Peyer's patch (tissue), 4 donors: ENCODE data around the gene AP2B1. TPM values are rescaled to one million over a fixed set of nuclear protein-coding genes. Genes with fewer than 3 reads are reported as not detected.

ENCODE experiments used
- DNase-seq, 3 donors: peaks; one replicate each; pipeline ENCODE4 v3.0.0-alpha.2; 2017 to 2019
- H3K27ac ChIP-seq, 4 donors: fragments of 200-600 bp; sonication (generic); one replicate each; pipeline ENCODE4 v1.5.1; 2016 to 2019
- H3K27me3 ChIP-seq, 2 donors: fragments of 200-600 bp; sonication (generic); one replicate each; pipeline ENCODE4 v1.5.1; 2019
- H3K36me3 ChIP-seq, 3 donors: fragments of 200-600 bp; sonication (generic); one replicate each; pipeline ENCODE4 v1.5.1; 2016 to 2019
- H3K4me1 ChIP-seq, 4 donors: fragments of 200-600 bp; sonication (generic); one replicate each; pipeline ENCODE4 v1.5.1; 2016 to 2019
- H3K4me3 ChIP-seq, 4 donors: fragments of 200-600 bp; sonication (generic); 1 replicate in 3 of 4; 2 replicates in 1 of 4; pipeline ENCODE4 v1.5.1; 2016 to 2019; ENCODE audit warnings: mild to moderate bottlenecking in 1 of 4
- H3K9me3 ChIP-seq, 4 donors: fragments of 200-600 bp; sonication (generic); one replicate each; pipeline ENCODE4 v1.5.1; 2016 to 2019; ENCODE audit warnings: mild to moderate bottlenecking in 1 of 4
- POLR2A ChIP-seq, 2 donors: fragments of 450-650 bp; IDR thresholded peaks; one replicate each; pipeline ENCODE4 v1.5.1; 2017; ENCODE audit warnings: antibody characterized with exemption in 2 of 2, mild to moderate bottlenecking in 2 of 2, moderate library complexity in 2 of 2
- total RNA-seq, 4 donors: library from RNA; depleted of rRNA; stranded (reverse); fragments of >200 nt; gene quantifications; one replicate each; pipeline ENCODE4 v1.1.0, GENCODE V29; 2016
- TF ChIP-seq, protein P1 (sequence below), 6 experiments: fragments of 450-650 bp in 4 of 6; fragments of 200-600 bp in 2 of 6; sonication (generic) in 1 of 6; IDR thresholded peaks; one replicate each; pipeline ENCODE4 v1.5.1; 2017 to 2019; ENCODE audit warnings: antibody characterized with exemption in 6 of 6, mild to moderate bottlenecking in 3 of 6, moderate library complexity in 1 of 6

AP2B1 gene
- total RNA-seq, 4 donors from 2014 or later = 46.2 to 75.3 (median 66.6) TPM

DNA sequence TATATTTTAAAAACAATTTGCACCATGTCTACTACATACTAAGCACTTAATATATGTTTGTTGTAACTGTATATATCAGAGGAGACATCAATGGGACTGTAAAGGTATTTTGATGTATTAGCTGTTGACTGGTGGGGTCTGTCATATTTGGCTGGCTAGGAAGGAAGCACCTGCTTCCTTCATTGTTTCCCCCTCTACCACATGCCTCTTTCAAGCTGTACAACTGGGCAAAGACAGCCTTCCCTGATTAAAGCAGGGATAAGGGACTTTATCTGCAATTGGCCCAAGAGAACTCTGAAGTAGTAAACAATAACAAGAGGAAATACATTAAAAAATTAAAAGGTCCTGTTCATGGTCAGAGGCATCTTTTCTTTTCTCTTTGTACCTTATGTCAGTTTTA is 44.1 kb upstream of the AP2B1 start:
- no peak for TF ChIP-seq POLR2A (IDR thresholded peaks at IDR 0.05)
- TF ChIP-seq, protein P1, sequence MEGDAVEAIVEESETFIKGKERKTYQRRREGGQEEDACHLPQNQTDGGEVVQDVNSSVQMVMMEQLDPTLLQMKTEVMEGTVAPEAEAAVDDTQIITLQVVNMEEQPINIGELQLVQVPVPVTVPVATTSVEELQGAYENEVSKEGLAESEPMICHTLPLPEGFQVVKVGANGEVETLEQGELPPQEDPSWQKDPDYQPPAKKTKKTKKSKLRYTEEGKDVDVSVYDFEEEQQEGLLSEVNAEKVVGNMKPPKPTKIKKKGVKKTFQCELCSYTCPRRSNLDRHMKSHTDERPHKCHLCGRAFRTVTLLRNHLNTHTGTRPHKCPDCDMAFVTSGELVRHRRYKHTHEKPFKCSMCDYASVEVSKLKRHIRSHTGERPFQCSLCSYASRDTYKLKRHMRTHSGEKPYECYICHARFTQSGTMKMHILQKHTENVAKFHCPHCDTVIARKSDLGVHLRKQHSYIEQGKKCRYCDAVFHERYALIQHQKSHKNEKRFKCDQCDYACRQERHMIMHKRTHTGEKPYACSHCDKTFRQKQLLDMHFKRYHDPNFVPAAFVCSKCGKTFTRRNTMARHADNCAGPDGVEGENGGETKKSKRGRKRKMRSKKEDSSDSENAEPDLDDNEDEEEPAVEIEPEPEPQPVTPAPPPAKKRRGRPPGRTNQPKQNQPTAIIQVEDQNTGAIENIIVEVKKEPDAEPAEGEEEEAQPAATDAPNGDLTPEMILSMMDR (IDR thresholded peaks at IDR 0.05) = no peak
- Histone ChIP-seq H3K4me3 (no peak overlapping the region), H3K27me3 (no peaks in the 10 kb centered on the region), H3K27ac (no peak overlapping the region), H3K4me1 (peaks cover 0 to 7% (median 3%) of the 10 kb centered on the region in 4 donors), H3K9me3 (no peaks in the 10 kb centered on the region), H3K36me3 (no peaks in the 10 kb centered on the region)
- no peak for DNase-seq

DNA sequence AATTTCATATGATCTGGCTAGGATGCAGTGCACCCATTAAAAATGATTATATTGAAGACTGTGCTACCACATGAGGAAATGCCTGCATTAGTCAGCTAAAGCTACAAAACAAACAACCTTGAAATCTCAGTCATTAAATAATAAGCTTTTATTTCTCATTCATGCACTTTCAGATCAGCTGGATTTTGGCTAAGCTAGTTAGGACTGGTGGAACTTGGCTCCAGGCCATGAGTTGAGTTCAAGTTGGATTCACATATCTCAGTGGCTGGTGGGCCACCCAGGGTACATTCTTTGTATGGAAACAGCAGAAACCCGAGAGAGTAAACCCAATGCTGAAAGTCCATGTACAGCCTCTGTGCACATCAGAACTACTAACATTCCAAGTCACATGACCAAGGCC is 43.3 kb upstream of the AP2B1 start:
- TF ChIP-seq, protein P1 (IDR thresholded peaks at IDR 0.05) = no peak
- no peak for TF ChIP-seq POLR2A (IDR thresholded peaks at IDR 0.05)
- Histone ChIP-seq H3K4me3 (no peak overlapping the region), H3K27me3 (no peaks in the 10 kb centered on the region), H3K27ac (no peak overlapping the region), H3K36me3 (no peaks in the 10 kb centered on the region), H3K4me1 (peaks cover 0 to 7% (median 3%) of the 10 kb centered on the region in 4 donors), H3K9me3 (no peaks in the 10 kb centered on the region)
- DNase-seq = no peak

DNA sequence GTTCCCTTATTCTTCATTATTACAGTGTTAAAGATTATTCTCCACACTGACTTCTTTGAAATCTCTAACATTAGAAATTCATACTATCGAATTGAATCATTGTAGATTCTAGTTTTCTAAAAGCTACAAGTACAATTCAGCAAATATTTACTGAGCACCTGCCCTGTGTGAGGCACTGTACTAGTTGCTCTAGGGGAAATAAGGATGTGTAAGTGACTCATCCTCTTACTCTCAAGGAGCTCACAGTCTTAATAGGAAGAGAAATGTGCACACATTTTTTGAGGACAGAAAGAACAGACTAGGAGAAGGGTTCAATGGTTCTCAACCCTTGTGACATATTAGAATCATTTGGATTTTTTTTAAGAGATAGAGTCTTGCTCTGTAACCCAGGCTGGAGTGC is 42.0 kb upstream of the AP2B1 start:
- Histone ChIP-seq H3K27ac (no peak overlapping the region), H3K9me3 (no peaks in the 10 kb centered on the region), H3K36me3 (no peaks in the 10 kb centered on the region), H3K4me1 (peaks cover 0 to 5% (median under 1%) of the 10 kb centered on the region in 4 donors), H3K27me3 (no peaks in the 10 kb centered on the region), H3K4me3 (no peak overlapping the region)
- no peak for DNase-seq
- TF ChIP-seq POLR2A (IDR thresholded peaks at IDR 0.05) = no peak
- TF ChIP-seq, protein P1 (IDR thresholded peaks at IDR 0.05) = no peak

DNA sequence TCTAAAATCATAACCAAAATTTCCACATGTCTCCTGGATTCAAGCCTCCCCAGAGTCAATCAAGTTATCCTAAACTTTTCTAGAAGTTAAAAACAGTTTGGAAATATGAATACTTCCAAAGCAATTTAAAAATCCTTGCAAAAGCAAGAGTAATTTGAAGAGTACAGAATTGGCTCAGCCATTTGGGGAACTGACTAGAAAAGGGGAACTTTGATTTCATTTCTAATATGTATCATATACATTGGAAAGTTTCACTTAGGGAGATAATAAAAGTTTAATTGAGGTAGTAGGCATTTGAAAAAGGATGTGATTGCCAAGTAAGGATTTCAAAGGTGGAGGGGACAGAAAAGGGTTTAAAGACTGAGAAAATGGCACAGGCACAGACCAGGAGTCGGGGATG is 40.6 kb upstream of the AP2B1 start:
- Histone ChIP-seq H3K36me3 (no peaks in the 10 kb centered on the region), H3K4me3 (no peak overlapping the region), H3K27me3 (no peaks in the 10 kb centered on the region), H3K9me3 (no peaks in the 10 kb centered on the region), H3K4me1 (peaks cover 0 to 3% (median 0%) of the 10 kb centered on the region in 4 donors), H3K27ac (no peak overlapping the region)
- DNase-seq = no peak
- no peak for TF ChIP-seq POLR2A (IDR thresholded peaks at IDR 0.05)
- TF ChIP-seq, protein P1 (IDR thresholded peaks at IDR 0.05) = no peak

DNA sequence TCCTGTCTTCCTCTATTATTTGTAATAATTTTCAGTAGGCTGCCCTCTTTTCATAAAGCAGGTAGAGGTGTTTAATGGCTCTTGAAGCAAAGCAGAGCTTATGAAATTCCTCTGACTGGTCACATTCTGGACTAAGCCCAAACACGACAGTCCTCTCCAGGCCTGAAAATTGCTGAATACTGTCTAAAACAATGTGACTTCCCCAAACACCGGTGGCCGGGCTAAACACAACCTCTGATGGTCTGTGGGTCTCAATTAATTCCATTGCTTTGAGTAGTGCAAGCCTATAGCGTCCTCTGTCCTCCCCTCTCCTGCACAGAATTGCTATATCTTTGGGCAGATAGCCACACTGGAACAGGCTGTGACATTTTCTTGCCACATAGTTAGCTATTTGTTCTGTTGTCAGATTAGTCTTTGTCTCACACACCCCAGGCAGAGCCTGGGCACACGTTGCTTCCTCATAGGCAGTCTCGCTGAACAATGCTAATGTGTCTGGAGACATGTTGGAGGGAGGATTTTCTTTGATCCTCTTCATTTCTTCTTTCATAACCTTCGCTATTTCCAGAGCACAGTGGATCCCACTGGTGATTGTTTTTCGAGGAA is 38.8 kb upstream of the AP2B1 start:
- H3K4me3 ChIP-seq = no peak overlapping the region
- no peak overlapping the region for H3K27ac ChIP-seq
- no peak for DNase-seq
- TF ChIP-seq, protein P1 (IDR thresholded peaks at IDR 0.05) = no peak
- no peak for TF ChIP-seq POLR2A (IDR thresholded peaks at IDR 0.05)
- H3K27me3 ChIP-seq = no peaks in the 10 kb centered on the region
- no peaks in the 10 kb centered on the region for H3K36me3 ChIP-seq
- H3K4me1 ChIP-seq = no peaks in the 10 kb centered on the region
- H3K9me3 ChIP-seq = no peaks in the 10 kb centered on the region

DNA sequence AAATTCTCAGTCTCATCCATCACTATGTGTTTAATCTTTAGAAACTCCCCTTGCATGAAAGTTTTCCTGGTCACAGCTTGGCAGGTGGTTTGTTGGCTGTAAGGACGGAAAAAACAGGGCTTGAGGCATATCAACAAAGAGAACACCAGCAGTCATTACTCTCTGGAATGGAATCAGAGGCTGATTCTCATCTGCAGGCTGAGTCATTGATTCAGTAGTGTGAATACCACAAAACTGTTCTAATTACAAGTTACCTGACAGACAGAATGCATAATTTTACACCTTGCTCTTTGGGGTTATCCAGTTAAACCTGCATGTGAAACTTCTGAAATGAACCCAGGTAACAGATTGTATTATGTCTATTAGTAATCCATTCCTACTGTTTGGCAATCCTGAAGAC is 38.1 kb upstream of the AP2B1 start:
- no peak overlapping the region for H3K4me3 ChIP-seq
- no peak for DNase-seq
- no peaks in the 10 kb centered on the region for H3K4me1 ChIP-seq
- H3K36me3 ChIP-seq = no peaks in the 10 kb centered on the region
- H3K9me3 ChIP-seq = no peaks in the 10 kb centered on the region
- H3K27me3 ChIP-seq = no peaks in the 10 kb centered on the region
- TF ChIP-seq, protein P1 (IDR thresholded peaks at IDR 0.05) = no peak
- TF ChIP-seq POLR2A (IDR thresholded peaks at IDR 0.05) = no peak
- no peak overlapping the region for H3K27ac ChIP-seq
